Astrocyte of the spinal cord (primary cell): Measurements from ENCODE around the gene RGS12.
A peak's percentile ranks its signal among the peaks of the same experiment; 100 is the strongest.

Experiments used
- DNase-seq: peaks from one replicate; pipeline ENCODE4 v3.0.0; 2011; ENCODE audit warnings: low read depth, low spot score
- H3K4me3 ChIP-seq: 2 replicates; pipeline ENCODE4 v1.5.1; 2011; ENCODE audit warnings: low read depth, mild to moderate bottlenecking, low read length, moderate library complexity
- CTCF ChIP-seq: IDR thresholded peaks from 2 replicates; pipeline ENCODE4 v1.5.1; 2012; ENCODE audit warnings: low read depth, mild to moderate bottlenecking, low read length, inconsistent platforms
- in situ Hi-C: cut with HindIII; loops from 2 replicates; pipeline ENCODE4 v1.10.0; 2017; ENCODE audit warnings: low sequenced_read_pairs

RGS12 gene

DNA sequence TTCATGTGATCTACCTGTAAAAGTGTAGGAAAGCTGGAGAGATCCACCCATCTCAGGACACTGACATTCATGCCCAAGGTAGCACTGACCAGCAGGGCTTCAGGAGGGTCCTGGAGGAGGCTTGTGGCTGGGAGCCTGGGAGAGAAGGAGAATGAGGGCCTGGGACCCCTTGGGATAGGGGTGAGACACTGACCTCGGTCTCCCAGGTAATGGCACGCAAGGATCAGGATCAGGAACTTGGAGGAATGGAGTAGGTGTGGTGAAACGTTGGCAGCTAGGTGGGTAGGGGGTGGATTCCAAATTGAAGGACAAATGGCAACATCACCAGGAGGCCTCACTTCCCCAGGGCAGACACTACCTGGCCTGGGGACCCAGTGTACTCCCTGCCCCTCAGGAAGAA lies 12.4 kb upstream of the RGS12 start:
- in situ Hi-C loops, result no loop called here
- DNase-seq, result no peak
- no peak for TF ChIP-seq CTCF

GRCh38 chr4:3283483-3283882 lies 9.3 kb upstream of the RGS12 start:
- H3K4me3 ChIP-seq, result no peak overlapping the region
- in situ Hi-C loops, result no loop called here
- no peak for DNase-seq
- TF ChIP-seq CTCF, result no peak

More for the DNA sequence above, 12.4 kb upstream of the RGS12 start:
- no peak overlapping the region for H3K4me3 ChIP-seq

DNA sequence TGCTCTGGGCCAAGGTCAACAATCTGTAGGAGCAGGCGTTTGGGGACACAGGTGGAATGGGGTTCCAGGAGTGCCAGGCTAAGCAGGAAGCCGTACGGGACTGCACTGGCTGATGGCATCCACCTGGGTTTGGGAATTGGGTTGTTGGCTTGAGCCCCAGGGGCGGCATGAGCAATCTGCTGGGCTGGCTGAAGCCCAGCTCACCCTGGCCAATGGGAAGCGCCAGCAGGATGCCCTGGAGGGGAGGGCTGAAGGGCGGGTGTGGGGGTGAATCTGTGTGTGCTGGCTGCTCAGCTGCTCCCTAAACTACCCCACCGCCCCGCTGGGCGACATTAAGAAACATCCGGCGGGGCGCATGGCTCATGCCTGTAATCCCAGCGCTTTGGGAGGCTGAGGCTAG lies 8.9 kb upstream of the RGS12 start:
- no peak for TF ChIP-seq CTCF
- no peak overlapping the region for H3K4me3 ChIP-seq
- in situ Hi-C loops, result no loop called here
- DNase-seq, result no peak

GRCh38 chr4:3284734-3285557 lies 7.9 kb upstream of the RGS12 start:
- in situ Hi-C loops, result no loop called here
- TF ChIP-seq CTCF, result no peak
- DNase-seq, result no peak
- no peak overlapping the region for H3K4me3 ChIP-seq

DNA sequence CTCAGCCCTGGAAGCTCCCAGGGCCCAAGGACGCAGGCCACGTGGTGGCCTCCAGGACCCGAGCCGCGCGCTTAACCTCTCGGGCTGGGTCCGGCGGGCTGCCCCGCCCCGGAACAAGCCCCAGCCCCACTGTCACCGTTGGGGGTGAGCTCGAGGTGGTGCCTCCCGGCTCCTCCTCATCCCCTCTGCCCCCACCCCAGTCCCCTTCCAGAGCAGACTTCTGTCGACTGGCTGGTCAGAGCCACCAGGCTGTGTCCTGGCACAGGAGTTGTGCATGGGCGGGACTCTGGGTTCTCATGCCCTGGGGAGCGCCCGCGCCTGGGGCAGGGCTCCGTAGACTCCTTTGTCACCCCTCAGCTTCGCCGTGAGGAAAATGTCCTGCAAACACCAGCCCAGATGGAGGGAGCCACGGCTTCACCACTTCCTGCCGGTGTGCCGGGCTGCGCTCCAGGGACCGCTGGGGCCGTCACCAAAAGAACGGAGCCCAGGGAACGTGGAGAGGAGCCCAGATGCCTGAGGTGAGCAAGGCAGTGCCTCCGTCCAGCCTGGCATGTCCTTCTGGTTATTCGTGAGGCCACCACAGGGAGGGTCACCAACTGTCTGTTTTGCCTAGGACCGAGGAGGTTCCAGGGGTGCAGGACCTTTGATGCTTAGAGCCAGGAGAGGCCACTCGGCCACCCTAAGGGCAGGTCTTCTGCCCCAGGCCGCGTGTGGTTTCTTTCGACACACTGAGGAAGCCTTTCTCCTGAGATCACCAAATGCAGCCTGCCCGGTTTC lies 7.1 kb upstream of the RGS12 start:
- TF ChIP-seq CTCF, result no peak
- H3K4me3 ChIP-seq, result no peak overlapping the region
- in situ Hi-C loops, result no loop called here
- DNase-seq, result peak; percentile 51

GRCh38 chr4:3286335-3287175 lies 6.3 kb upstream of the RGS12 start:
- in situ Hi-C loops, result no loop called here
- H3K4me3 ChIP-seq, result no peak overlapping the region
- TF ChIP-seq CTCF, result no peak
- DNase-seq, result no peak
